HG03342 (cell line): ENCODE measurements around the gene ZSCAN12.
A peak's percentile ranks its signal among the peaks of the same experiment; 100 is the strongest.

ENCODE experiments used
- ATAC-seq: cut with Tn5 transposase; IDR thresholded peaks from one replicate; pipeline ENCODE4 v1.9.1; 2021; ENCODE audit warnings: mild to moderate bottlenecking, moderate library complexity; ENCODE audit not compliant: unreplicated experiment

Gene ZSCAN12

GRCh38 chr6:28354688-28355554 is 44.6 kb downstream of the ZSCAN12 start:
- no peak for ATAC-seq

- no peak for ATAC-seq
Observed at GRCh38 chr6:28353981-28354676, 45.4 kb downstream of the ZSCAN12 start.

GRCh38 chr6:28353356-28353755 is 46.2 kb downstream of the ZSCAN12 start:
- ATAC-seq: no peak

- ATAC-seq: no peak
Observed at GRCh38 chr6:28351493-28351925, 48.0 kb downstream of the ZSCAN12 start.

GRCh38 chr6:28351087-28351486 is 48.5 kb downstream of the ZSCAN12 start:
- no peak for ATAC-seq

- ATAC-seq: peak; percentile 88
Observed at GRCh38 chr6:28349892-28350737, 49.4 kb downstream of the ZSCAN12 start, which contains the start of gene ZKSCAN3. Gene ZKSCAN3 (plus strand): TSS chr6:28349947. CDS start chr6:28359587, 9,640 bp downstream.

- ATAC-seq: no peak
Observed at GRCh38 chr6:28349344-28349891, 50.1 kb downstream of the ZSCAN12 start.

GRCh38 chr6:28347119-28347518 is 52.4 kb downstream of the ZSCAN12 start:
- ATAC-seq: no peak

GRCh38 chr6:28345201-28345600 is 54.3 kb downstream of the ZSCAN12 start:
- ATAC-seq: no peak

GRCh38 chr6:28343898-28344677 is 55.5 kb downstream of the ZSCAN12 start:
- no peak for ATAC-seq

GRCh38 chr6:28340310-28341095 is 59.0 kb downstream of the ZSCAN12 start:
- ATAC-seq: no peak

- no peak for ATAC-seq
Observed at GRCh38 chr6:28337121-28337520, 62.4 kb downstream of the ZSCAN12 start.

GRCh38 chr6:28336284-28337120 is 63.0 kb downstream of the ZSCAN12 start:
- ATAC-seq: no peak

- peak; percentile 81 for ATAC-seq
Observed at GRCh38 chr6:28335564-28336283, 63.8 kb downstream of the ZSCAN12 start, which contains the start of gene ZSCAN31. Gene ZSCAN31 (minus strand): TSS chr6:28336148. CDS start chr6:28329683, 6,465 bp downstream.

- ATAC-seq: no peak
Observed at GRCh38 chr6:28335040-28335563, 64.4 kb downstream of the ZSCAN12 start.

GRCh38 chr6:28334286-28335039 is 65.1 kb downstream of the ZSCAN12 start:
- no peak for ATAC-seq
